Esophagus squamous epithelium (tissue), 4 donors: ENCODE data around the gene SEPTIN10.

ENCODE experiments used
- CTCF ChIP-seq, 6 experiments: fragments of 450-650 bp in 4 of 6; fragments of 200-600 bp in 2 of 6; sonication (generic) in 2 of 6; IDR thresholded peaks; one replicate each; pipeline ENCODE4 v1.5.1; 2016 to 2019; ENCODE audit warnings: antibody characterized with exemption in 6 of 6, mild to moderate bottlenecking in 4 of 6, moderate library complexity in 4 of 6
- POLR2A ChIP-seq, 4 donors: fragments of 450-650 bp; IDR thresholded peaks; one replicate each; pipeline ENCODE4 v1.6.1; 2017; ENCODE audit warnings: antibody characterized with exemption in 4 of 4, mild to moderate bottlenecking in 4 of 4, moderate library complexity in 3 of 4

- TF ChIP-seq POLR2A (IDR thresholded peaks at IDR 0.05), result no peak
- peak; percentile 38 to 96 (median 89) for TF ChIP-seq CTCF (IDR thresholded peaks at IDR 0.05)
Measured at GRCh38 chr2:109545828-109546713, 67.7 kb downstream of the SEPTIN10 start.
